ENCODE results near the gene ZNF362.

Gene ZNF362

GRCh38 chr1:33256471-33257206 is at the start of gene ZNF362:
Gene ZNF362 (plus strand): TSS chr1:33256492. CDS start chr1:33270575, 14,083 bp downstream.
- peaks cover 37% of the 10 kb centered on the region for H3K79me2 ChIP-seq (ENCODE audit: control insufficient read depth, low read length)
- H3K27ac ChIP-seq (ENCODE audit: low read depth, low read length) = peak within 1 kb of the TSS; percentile 77
- H3K9me3 ChIP-seq (ENCODE audit: control insufficient read depth, insufficient read depth, low read length) = no peaks in the 10 kb centered on the region
- H3K36me3 ChIP-seq (ENCODE audit: control insufficient read depth, low read length) = peaks cover 3% of the 10 kb centered on the region; the same call in 1 of the 2 replicates
- no peaks in the 10 kb centered on the region for H3K27me3 ChIP-seq (ENCODE audit: control insufficient read depth, low read length)
- TF ChIP-seq CTCF (IDR thresholded peaks at IDR 0.05; ENCODE audit: low read depth, low read length, poor library complexity, severe bottlenecking) = no peak
- no peak for TF ChIP-seq EZH2phosphoT487 (IDR thresholded peaks at IDR 0.05; ENCODE audit: borderline replicate concordance, low read length)
- peaks cover 24% of the 10 kb centered on the region for H3K4me1 ChIP-seq (ENCODE audit: control insufficient read depth, low read length)
- H3K4me2 ChIP-seq (ENCODE audit: low read length) = peak within 1 kb of the TSS; percentile 76
- peak within 1 kb of the TSS; percentile 79 for H3K4me3 ChIP-seq (ENCODE audit: low read length)
- no peaks in the 10 kb centered on the region for H3F3A ChIP-seq (ENCODE audit: control insufficient read depth, insufficient read depth)
- H3K9me2 ChIP-seq (replicated peaks; ENCODE audit: control insufficient read depth, low read length) = no peaks in the 10 kb centered on the region
- H4K20me1 ChIP-seq (ENCODE audit: control insufficient read depth, insufficient read depth, low read depth, low read length) = no peaks in the 10 kb centered on the region

- Histone ChIP-seq H3K4me3 (ENCODE audit: low read length) (no peak overlapping the region), H3K9me2 (replicated peaks; ENCODE audit: control insufficient read depth, low read length) (no peaks in the 10 kb centered on the region), H3F3A (ENCODE audit: control insufficient read depth, insufficient read depth) (no peaks in the 10 kb centered on the region), H4K20me1 (ENCODE audit: control insufficient read depth, insufficient read depth, low read depth, low read length) (no peaks in the 10 kb centered on the region), H3K9me3 (ENCODE audit: control insufficient read depth, insufficient read depth, low read length) (no peaks in the 10 kb centered on the region), H3K4me1 (ENCODE audit: control insufficient read depth, low read length) (no peaks in the 10 kb centered on the region), H3K79me2 (ENCODE audit: control insufficient read depth, low read length) (no peaks in the 10 kb centered on the region), H3K27ac (ENCODE audit: low read depth, low read length) (no peak overlapping the region), H3K36me3 (ENCODE audit: control insufficient read depth, low read length) (no peaks in the 10 kb centered on the region), H3K4me2 (ENCODE audit: low read length) (no peak overlapping the region), H3K27me3 (ENCODE audit: control insufficient read depth, low read length) (peaks cover 11% of the 10 kb centered on the region)
- TF ChIP-seq EZH2phosphoT487 (IDR thresholded peaks at IDR 0.05; ENCODE audit: borderline replicate concordance, low read length) (no peak), CTCF (IDR thresholded peaks at IDR 0.05; ENCODE audit: low read depth, low read length, poor library complexity, severe bottlenecking) (no peak)
Observed at GRCh38 chr1:33211972-33212371, 44.3 kb upstream of the ZNF362 start.

GRCh38 chr1:33219886-33220661 is 36.2 kb upstream of the ZNF362 start:
- TF ChIP-seq CTCF (IDR thresholded peaks at IDR 0.05; ENCODE audit: low read depth, low read length, poor library complexity, severe bottlenecking) (no peak), EZH2phosphoT487 (IDR thresholded peaks at IDR 0.05; ENCODE audit: borderline replicate concordance, low read length) (no peak)
- Histone ChIP-seq H3F3A (ENCODE audit: control insufficient read depth, insufficient read depth) (no peaks in the 10 kb centered on the region), H3K79me2 (ENCODE audit: control insufficient read depth, low read length) (no peaks in the 10 kb centered on the region), H3K4me1 (ENCODE audit: control insufficient read depth, low read length) (no peaks in the 10 kb centered on the region), H3K27ac (ENCODE audit: low read depth, low read length) (no peak overlapping the region), H3K9me3 (ENCODE audit: control insufficient read depth, insufficient read depth, low read length) (peaks cover 6% of the 10 kb centered on the region), H3K27me3 (ENCODE audit: control insufficient read depth, low read length) (no peaks in the 10 kb centered on the region; the same call in none of the 2 replicates), H4K20me1 (ENCODE audit: control insufficient read depth, insufficient read depth, low read depth, low read length) (no peaks in the 10 kb centered on the region), H3K9me2 (replicated peaks; ENCODE audit: control insufficient read depth, low read length) (no peaks in the 10 kb centered on the region), H3K4me3 (ENCODE audit: low read length) (no peak overlapping the region), H3K36me3 (ENCODE audit: control insufficient read depth, low read length) (no peaks in the 10 kb centered on the region), H3K4me2 (ENCODE audit: low read length) (no peak overlapping the region)
